ENCODE data around the gene ALS2CL. TPM values are rescaled to one million over a fixed set of nuclear protein-coding genes. Genes with fewer than 3 reads are reported as not detected.

Gene ALS2CL
- total RNA-seq, 4 donors from 2014 or later, result 4.8 to 10.4 (median 9.6) TPM

DNA sequence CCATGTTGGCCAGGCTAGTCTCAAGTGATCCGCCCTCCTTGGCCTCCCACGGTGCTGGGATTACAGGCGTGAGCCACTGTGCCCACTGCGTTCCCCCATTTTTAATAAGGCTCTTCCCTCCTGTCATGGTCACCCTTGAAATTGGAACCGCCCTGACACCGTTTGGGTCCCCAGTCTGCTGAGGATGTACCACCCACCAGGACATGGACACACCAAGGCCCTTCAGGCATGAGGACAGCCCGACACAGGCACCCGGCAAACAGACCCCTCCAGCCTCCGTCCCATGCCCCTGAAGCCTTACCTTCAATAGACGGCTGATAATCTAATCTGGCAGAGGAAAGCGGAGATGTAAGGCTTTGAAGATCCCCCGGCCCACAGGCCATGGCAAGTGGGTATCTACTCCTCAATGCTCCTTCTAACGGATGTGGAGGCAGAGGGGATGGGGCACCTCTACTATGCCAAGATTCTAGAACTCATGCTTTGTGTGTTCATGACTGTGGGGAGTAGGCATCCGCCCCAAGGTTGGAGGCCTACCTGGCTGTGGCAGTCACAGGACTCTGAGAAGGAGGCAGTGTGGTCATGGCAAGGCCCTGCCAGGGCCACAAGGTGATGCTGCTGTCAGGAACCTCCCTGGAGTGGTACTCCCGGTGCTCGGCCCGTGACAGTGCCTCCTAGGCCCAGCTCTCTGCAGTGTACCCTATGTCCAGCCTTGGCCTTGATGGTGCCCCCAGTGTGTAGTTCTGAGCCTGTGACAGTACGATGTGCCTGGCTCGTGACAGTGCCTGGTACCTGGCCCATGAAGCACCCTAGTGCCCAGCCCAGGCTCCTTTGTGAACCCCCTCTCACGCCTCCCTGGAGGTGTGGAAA, 42.8 kb upstream of the ALS2CL start:
- peaks cover 37% of the 10 kb centered on the region for H3K27me3 ChIP-seq
- H3K9me3 ChIP-seq, result no peaks in the 10 kb centered on the region
- no peak for ATAC-seq
- H3K36me3 ChIP-seq, result no peaks in the 10 kb centered on the region
- TF ChIP-seq POLR2A (IDR thresholded peaks at IDR 0.05) (no peak), POLR2AphosphoS5 (IDR thresholded peaks at IDR 0.05) (no peak), EP300 (IDR thresholded peaks at IDR 0.05) (no peak)
- TF ChIP-seq, protein P1, sequence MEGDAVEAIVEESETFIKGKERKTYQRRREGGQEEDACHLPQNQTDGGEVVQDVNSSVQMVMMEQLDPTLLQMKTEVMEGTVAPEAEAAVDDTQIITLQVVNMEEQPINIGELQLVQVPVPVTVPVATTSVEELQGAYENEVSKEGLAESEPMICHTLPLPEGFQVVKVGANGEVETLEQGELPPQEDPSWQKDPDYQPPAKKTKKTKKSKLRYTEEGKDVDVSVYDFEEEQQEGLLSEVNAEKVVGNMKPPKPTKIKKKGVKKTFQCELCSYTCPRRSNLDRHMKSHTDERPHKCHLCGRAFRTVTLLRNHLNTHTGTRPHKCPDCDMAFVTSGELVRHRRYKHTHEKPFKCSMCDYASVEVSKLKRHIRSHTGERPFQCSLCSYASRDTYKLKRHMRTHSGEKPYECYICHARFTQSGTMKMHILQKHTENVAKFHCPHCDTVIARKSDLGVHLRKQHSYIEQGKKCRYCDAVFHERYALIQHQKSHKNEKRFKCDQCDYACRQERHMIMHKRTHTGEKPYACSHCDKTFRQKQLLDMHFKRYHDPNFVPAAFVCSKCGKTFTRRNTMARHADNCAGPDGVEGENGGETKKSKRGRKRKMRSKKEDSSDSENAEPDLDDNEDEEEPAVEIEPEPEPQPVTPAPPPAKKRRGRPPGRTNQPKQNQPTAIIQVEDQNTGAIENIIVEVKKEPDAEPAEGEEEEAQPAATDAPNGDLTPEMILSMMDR (IDR thresholded peaks at IDR 0.05), result no peak
- no peak overlapping the region for H3K4me3 ChIP-seq
- WGBS, 2 donors (ENCODE audit: low coverage in 1 of 2), result 88 to 100% methylated on average over 4 to 9 of the region's 20 CpGs
- no peak overlapping the region for H3K27ac ChIP-seq
- H3K4me1 ChIP-seq, result no peaks in the 10 kb centered on the region

DNA sequence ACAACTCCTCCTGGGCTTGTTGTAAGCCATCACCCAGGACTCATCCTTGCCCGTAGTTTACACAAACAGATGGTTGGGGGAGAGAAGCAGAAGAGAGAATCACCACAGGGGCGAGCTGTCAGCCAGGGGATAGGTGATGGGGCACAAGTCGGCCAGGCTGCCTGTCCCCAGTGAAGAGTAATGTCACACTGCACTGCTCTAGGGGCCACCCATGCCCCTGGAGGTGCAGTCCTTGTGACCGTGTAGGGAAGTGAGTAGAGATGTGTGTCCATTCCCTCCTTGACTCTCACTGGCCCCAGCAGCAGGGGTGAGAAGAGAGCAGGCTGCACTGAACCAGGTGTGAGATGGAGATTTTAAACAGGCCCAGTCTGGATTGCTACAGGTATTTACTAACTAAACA, 41.3 kb upstream of the ALS2CL start:
- ATAC-seq, result no peak

DNA sequence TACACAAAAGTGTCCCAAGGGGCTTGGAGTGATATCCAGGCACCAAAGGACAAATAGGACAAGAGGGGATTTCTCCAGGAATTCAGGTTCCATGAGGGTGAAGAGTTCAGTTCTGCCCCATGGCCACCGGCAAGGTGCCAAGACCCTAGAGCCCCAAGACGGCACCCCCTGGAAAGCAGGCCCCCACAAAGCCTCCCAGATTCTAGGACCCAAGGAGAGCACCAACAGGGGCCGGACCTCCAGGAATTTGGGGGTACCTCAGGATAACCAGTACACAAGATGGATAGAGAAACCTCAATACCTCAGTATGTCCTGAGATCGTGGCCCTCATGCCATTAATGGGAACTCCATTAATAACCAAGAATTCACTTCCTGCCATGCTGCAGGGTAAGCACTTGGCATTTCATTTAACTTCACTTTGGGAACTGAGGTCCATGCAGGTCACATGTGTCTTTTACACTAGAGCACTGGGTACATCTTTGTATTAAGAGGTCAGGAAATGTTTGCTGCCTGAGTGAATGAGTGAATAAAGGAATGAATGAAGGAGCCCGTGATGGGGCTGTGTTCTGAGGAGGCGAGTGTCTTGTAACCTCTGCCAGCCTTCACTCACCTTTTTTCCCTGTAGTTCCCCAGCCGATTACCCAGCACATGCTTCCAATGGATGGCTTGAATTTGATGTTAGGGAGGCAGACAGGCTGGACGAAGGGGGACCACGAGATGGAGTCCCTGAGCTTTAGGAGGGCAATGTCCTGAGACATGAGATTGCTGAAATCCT, 39.7 kb upstream of the ALS2CL start:
- 60 to 75% methylated on average over 1 to 5 of the region's 9 CpGs for WGBS, 2 donors (ENCODE audit: low coverage in 1 of 2)
- no peak for ATAC-seq
- H3K9me3 ChIP-seq, result no peaks in the 10 kb centered on the region
- H3K4me1 ChIP-seq, result no peaks in the 10 kb centered on the region
- H3K27me3 ChIP-seq, result peaks cover 37% of the 10 kb centered on the region
- H3K4me3 ChIP-seq, result no peak overlapping the region
- no peak for TF ChIP-seq POLR2AphosphoS5 (IDR thresholded peaks at IDR 0.05)
- TF ChIP-seq EP300 (IDR thresholded peaks at IDR 0.05), result no peak
- no peak for TF ChIP-seq POLR2A (IDR thresholded peaks at IDR 0.05)
- TF ChIP-seq, protein P1 (IDR thresholded peaks at IDR 0.05), result no peak
- H3K27ac ChIP-seq, result no peak overlapping the region
- no peaks in the 10 kb centered on the region for H3K36me3 ChIP-seq

More for the DNA sequence above, 41.3 kb upstream of the ALS2CL start:
- 75% methylated on average over 2 of the region's 4 CpGs; no CpG with 5 or more reads in 1 of the 2 donors for WGBS, 2 donors (ENCODE audit: low coverage in 1 of 2)
- Histone ChIP-seq H3K4me1 (no peaks in the 10 kb centered on the region), H3K9me3 (no peaks in the 10 kb centered on the region), H3K27ac (no peak overlapping the region), H3K36me3 (no peaks in the 10 kb centered on the region), H3K4me3 (no peak overlapping the region), H3K27me3 (peaks cover 37% of the 10 kb centered on the region)
- TF ChIP-seq, protein P1 (IDR thresholded peaks at IDR 0.05), result no peak
- TF ChIP-seq EP300 (IDR thresholded peaks at IDR 0.05) (no peak), POLR2AphosphoS5 (IDR thresholded peaks at IDR 0.05) (no peak), POLR2A (IDR thresholded peaks at IDR 0.05) (no peak)

DNA sequence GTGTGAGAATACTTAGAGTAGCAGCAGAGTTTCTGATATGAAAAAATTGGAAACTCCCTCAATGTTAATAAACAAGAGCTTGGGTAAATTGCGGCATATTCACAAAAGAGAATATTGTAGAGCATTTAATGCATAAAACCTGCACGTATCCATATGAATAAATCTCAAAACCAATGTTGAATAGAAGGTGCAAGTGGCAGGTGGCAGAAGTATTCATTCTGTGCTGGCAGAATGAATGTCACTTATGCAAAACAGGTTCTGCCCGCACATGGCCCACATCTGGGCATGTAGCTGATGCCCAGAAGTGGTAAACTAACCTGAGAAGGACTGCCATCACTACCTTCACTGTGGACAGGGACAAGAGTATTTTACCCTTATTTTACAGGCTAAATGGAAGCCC, 38.3 kb upstream of the ALS2CL start:
- H3K27ac ChIP-seq, result no peak overlapping the region
- TF ChIP-seq POLR2AphosphoS5 (IDR thresholded peaks at IDR 0.05), result no peak
- TF ChIP-seq, protein P1 (IDR thresholded peaks at IDR 0.05), result no peak
- TF ChIP-seq POLR2A (IDR thresholded peaks at IDR 0.05), result no peak
- TF ChIP-seq EP300 (IDR thresholded peaks at IDR 0.05), result no peak
- no peaks in the 10 kb centered on the region for H3K4me1 ChIP-seq
- WGBS, 2 donors (ENCODE audit: low coverage in 1 of 2), result 80 to 82% methylated on average over 2 to 3 of the region's 3 CpGs
- no peaks in the 10 kb centered on the region for H3K9me3 ChIP-seq
- peaks cover 37% of the 10 kb centered on the region for H3K27me3 ChIP-seq
- no peak overlapping the region for H3K4me3 ChIP-seq
- H3K36me3 ChIP-seq, result no peaks in the 10 kb centered on the region
- ATAC-seq, result no peak

Data from gastroesophageal sphincter (tissue), 4 donors.